ENCODE results near the gene ACBD6. TPM values are rescaled to one million over a fixed set of nuclear protein-coding genes. Genes with fewer than 3 reads are reported as not detected.

The ACBD6 gene, protein sequence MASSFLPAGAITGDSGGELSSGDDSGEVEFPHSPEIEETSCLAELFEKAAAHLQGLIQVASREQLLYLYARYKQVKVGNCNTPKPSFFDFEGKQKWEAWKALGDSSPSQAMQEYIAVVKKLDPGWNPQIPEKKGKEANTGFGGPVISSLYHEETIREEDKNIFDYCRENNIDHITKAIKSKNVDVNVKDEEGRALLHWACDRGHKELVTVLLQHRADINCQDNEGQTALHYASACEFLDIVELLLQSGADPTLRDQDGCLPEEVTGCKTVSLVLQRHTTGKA
- 90.4 TPM for polyA plus RNA-seq (2012; ENCODE audit: insufficient read length, low read depth)

DNA sequence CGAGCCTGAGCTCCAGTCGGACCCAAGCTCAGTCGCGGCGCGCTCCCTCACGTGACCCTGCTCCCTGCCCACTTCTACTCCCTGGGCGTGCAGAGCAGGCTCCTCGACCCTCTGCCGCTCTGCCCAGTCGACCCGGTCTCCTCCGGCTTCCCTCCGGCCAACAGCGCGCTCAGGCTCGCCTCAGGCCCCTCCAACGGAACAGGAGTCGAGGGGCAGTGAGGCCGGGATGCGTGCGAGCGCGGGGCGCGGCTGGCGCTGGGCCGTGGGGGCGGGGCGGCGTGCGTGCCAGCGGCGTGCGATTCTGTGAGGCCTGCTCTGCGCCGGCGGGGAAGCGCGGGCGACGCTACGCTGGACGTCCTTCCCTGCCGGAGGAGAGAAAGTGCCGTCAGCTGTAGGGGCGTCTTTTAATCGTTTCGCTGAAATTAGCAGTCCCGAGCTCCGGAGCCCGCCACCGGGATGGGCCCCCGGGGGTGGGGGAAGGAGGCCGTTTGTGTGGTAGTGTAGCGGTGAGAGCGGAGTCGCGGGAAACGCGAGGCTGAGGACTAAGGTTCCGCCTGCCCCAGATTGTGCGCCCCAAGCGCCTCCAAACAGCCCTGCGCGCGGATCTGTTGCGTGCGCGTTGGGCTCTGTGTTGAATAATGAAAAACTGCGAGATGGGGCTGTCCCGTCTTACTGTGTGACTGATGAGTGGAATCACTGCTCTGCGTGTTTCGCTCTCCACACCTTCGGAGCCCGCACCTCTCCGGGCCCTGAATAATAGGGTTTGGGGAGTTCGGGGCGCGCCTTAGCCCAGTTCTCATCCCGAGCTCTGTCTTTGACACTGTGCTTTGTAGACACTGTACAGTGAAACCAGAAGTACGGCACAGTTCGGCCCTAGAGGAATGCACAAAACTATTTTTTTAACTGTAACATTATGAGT lies at the start of gene ACBD6:
Gene ACBD6, minus strand, starts transcription at position 217 of the 919 bp plus-strand sequence. CDS start 311 bp downstream, outside the sequence.
- TF ChIP-seq TAF1 (IDR thresholded peaks at IDR 0.05; ENCODE audit: borderline replicate concordance, insufficient read depth, low read length): peak; percentile 70; the same call in 1 of the 2 replicates
- peak; percentile 41 for TF ChIP-seq FOXP2 (optimal IDR thresholded peaks at IDR 0.05; ENCODE audit: borderline replicate concordance, extremely low read depth, extremely low read length, insufficient read depth)
- peak; percentile 86 for TF ChIP-seq POLR2AphosphoS5 (IDR thresholded peaks at IDR 0.05; ENCODE audit: low read depth, low read length)
- TF ChIP-seq, protein P1, sequence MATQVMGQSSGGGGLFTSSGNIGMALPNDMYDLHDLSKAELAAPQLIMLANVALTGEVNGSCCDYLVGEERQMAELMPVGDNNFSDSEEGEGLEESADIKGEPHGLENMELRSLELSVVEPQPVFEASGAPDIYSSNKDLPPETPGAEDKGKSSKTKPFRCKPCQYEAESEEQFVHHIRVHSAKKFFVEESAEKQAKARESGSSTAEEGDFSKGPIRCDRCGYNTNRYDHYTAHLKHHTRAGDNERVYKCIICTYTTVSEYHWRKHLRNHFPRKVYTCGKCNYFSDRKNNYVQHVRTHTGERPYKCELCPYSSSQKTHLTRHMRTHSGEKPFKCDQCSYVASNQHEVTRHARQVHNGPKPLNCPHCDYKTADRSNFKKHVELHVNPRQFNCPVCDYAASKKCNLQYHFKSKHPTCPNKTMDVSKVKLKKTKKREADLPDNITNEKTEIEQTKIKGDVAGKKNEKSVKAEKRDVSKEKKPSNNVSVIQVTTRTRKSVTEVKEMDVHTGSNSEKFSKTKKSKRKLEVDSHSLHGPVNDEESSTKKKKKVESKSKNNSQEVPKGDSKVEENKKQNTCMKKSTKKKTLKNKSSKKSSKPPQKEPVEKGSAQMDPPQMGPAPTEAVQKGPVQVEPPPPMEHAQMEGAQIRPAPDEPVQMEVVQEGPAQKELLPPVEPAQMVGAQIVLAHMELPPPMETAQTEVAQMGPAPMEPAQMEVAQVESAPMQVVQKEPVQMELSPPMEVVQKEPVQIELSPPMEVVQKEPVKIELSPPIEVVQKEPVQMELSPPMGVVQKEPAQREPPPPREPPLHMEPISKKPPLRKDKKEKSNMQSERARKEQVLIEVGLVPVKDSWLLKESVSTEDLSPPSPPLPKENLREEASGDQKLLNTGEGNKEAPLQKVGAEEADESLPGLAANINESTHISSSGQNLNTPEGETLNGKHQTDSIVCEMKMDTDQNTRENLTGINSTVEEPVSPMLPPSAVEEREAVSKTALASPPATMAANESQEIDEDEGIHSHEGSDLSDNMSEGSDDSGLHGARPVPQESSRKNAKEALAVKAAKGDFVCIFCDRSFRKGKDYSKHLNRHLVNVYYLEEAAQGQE (IDR thresholded peaks at IDR 0.05; ENCODE audit: insufficient read depth in 1 of 2, low read depth in 2 of 2, low read length in 2 of 2): peak in 1 of 2 experiments; percentile 62; a peak in 1 of 4 replicates
- TF ChIP-seq SIN3A (IDR thresholded peaks at IDR 0.05; ENCODE audit: borderline replicate concordance, insufficient read depth, low read length): peak; percentile 78; the same call in 1 of the 2 replicates

DNA sequence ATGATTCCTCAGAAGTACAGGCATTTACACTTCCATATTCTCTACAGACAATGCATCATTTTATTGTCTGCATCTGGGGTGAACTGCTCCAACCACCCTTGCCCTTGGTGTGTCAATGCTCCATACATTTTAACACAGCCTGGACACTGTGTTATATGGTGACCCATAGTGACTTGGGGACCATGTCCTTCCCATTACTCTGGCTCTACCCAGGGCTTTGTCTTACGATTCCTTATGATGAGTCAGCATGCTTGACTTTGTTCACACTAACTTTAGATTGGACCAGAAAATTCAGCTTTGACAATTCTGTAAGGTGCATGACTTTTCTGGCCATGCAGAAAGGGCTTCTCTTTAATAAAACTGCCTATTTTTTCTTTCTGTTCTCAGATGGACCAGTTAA lies 49.6 kb upstream of the ACBD6 start:
- TF ChIP-seq, protein P1 (IDR thresholded peaks at IDR 0.05; ENCODE audit: insufficient read depth in 1 of 2, low read depth in 2 of 2, low read length in 2 of 2): no peak
- TF ChIP-seq POLR2AphosphoS5 (IDR thresholded peaks at IDR 0.05; ENCODE audit: low read depth, low read length): no peak
- no peak for TF ChIP-seq SIN3A (IDR thresholded peaks at IDR 0.05; ENCODE audit: borderline replicate concordance, insufficient read depth, low read length)
- TF ChIP-seq FOXP2 (optimal IDR thresholded peaks at IDR 0.05; ENCODE audit: borderline replicate concordance, extremely low read depth, extremely low read length, insufficient read depth): no peak
- TF ChIP-seq TAF1 (IDR thresholded peaks at IDR 0.05; ENCODE audit: borderline replicate concordance, insufficient read depth, low read length): no peak

DNA sequence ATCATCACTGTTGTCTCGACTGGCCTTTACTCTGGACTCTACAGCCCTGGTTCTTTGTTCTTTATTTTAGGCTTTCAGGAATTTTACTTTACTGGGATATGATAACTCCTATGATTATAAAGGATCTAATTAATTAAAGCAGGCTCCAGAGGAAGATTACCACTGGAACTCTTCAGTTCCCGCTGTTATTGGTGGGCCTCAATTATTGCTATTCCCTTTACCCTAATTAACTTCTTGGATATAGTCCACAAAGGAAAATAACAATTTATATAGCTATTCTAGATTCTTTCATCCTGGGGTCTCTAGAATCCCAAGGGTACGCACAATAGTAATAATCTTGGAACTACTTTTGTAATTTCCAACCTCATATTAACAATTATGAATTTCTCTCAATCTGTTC lies 47.9 kb upstream of the ACBD6 start:
- TF ChIP-seq, protein P1 (IDR thresholded peaks at IDR 0.05; ENCODE audit: insufficient read depth in 1 of 2, low read depth in 2 of 2, low read length in 2 of 2): no peak
- TF ChIP-seq SIN3A (IDR thresholded peaks at IDR 0.05; ENCODE audit: borderline replicate concordance, insufficient read depth, low read length): no peak
- TF ChIP-seq TAF1 (IDR thresholded peaks at IDR 0.05; ENCODE audit: borderline replicate concordance, insufficient read depth, low read length): no peak
- TF ChIP-seq FOXP2 (optimal IDR thresholded peaks at IDR 0.05; ENCODE audit: borderline replicate concordance, extremely low read depth, extremely low read length, insufficient read depth): no peak
- no peak for TF ChIP-seq POLR2AphosphoS5 (IDR thresholded peaks at IDR 0.05; ENCODE audit: low read depth, low read length)

DNA sequence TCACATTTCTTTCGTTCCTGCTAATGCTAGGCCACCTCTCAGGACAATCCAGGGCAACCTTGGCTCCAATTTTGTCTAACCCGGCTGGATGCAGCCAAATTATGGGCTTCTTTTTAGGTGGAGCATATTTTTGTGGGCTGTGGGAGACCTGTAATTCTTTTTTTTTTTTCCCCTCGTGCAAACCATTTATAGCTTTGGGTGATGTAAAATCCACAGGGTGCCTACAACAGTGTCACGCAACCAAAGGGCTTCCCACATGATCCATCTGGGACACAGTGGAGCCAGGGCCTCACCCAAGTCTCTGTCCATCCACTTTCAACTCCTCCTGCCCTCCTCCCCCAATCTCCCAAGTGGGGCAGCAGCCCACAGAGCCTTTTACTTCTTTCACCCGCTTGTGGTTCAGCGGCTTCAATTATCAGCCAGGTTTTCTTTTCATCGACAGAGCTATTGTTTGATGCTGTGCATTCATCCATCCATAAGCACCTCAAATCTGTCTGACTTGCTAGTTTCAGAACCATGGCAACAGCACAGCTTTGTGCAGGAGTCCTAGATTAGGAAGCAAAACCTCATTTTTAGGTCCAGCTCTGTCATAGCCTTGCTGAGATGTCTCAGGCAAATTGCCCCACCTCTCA lies 46.4 kb upstream of the ACBD6 start:
- TF ChIP-seq TAF1 (IDR thresholded peaks at IDR 0.05; ENCODE audit: borderline replicate concordance, insufficient read depth, low read length) (no peak), SIN3A (IDR thresholded peaks at IDR 0.05; ENCODE audit: borderline replicate concordance, insufficient read depth, low read length) (no peak), FOXP2 (optimal IDR thresholded peaks at IDR 0.05; ENCODE audit: borderline replicate concordance, extremely low read depth, extremely low read length, insufficient read depth) (no peak)
- TF ChIP-seq, protein P1 (IDR thresholded peaks at IDR 0.05; ENCODE audit: insufficient read depth in 1 of 2, low read depth in 2 of 2, low read length in 2 of 2): no peak
